Smooth muscle cell (in vitro differentiated cells): Measurements from ENCODE around the gene SLC22A13. TPM values are rescaled to one million over a fixed set of nuclear protein-coding genes. Genes with fewer than 3 reads are reported as not detected.
"Not testable (repeated sequence)": the region's sequence is repeated elsewhere in the genome, so short reads cannot be mapped to it uniquely, and the experiment has no call there.

ENCODE experiments used
- DNase-seq: peaks from one replicate; lab custom pipeline; 2025; ENCODE audit not compliant: unreplicated experiment; lab: John Stamatoyannopoulos, UW
- H2AFZ ChIP-seq: fragments of 200-600 bp; sonication (generic); 2 replicates; pipeline ENCODE4 v1.6.0; 2016; ENCODE audit warnings: antibody characterized with exemption, low read depth, mild to moderate bottlenecking
- H3F3A ChIP-seq: fragments of 200-600 bp; sonication (generic); 2 replicates; pipeline ENCODE4 v1.6.0; 2017; ENCODE audit warnings: antibody characterized with exemption, low read depth
- H3K27ac ChIP-seq: fragments of 200-600 bp; sonication (generic); 2 replicates; pipeline ENCODE4 v1.5.1; 2016; ENCODE audit warnings: low read depth, mild to moderate bottlenecking
- H3K27me3 ChIP-seq: fragments of 200-600 bp; sonication (generic); 2 replicates; pipeline ENCODE4 v1.6.1; 2016; ENCODE audit warnings: low read depth, mild to moderate bottlenecking
- H3K36me3 ChIP-seq: fragments of 200-600 bp; sonication (generic); 2 replicates; pipeline ENCODE4 v1.5.1; 2016; ENCODE audit warnings: low read depth
- H3K4me1 ChIP-seq: fragments of 200-600 bp; sonication (generic); 2 replicates; pipeline ENCODE4 v1.5.1; 2016; ENCODE audit warnings: low read depth
- H3K4me2 ChIP-seq: fragments of 200-600 bp; sonication (generic); 2 replicates; pipeline ENCODE4 v1.6.0; 2016; ENCODE audit warnings: mild to moderate bottlenecking
- H3K4me3 ChIP-seq: fragments of 200-600 bp; sonication (generic); 2 replicates; pipeline ENCODE4 v1.5.1; 2016; ENCODE audit warnings: mild to moderate bottlenecking
- H3K79me2 ChIP-seq: fragments of 200-600 bp; sonication (generic); 2 replicates; pipeline ENCODE4 v1.6.0; 2016; ENCODE audit warnings: low read depth, mild to moderate bottlenecking
- H3K9ac ChIP-seq: fragments of 200-600 bp; sonication (generic); 2 replicates; pipeline ENCODE4 v1.6.0; 2016; ENCODE audit warnings: low read depth
- H3K9me3 ChIP-seq: fragments of 200-600 bp; sonication (generic); replicated peaks from 2 replicates; pipeline ENCODE4 v1.5.1; 2016; ENCODE audit warnings: low read depth
- H4K20me1 ChIP-seq: fragments of 200-600 bp; sonication (generic); 2 replicates; pipeline ENCODE4 v1.6.0; 2016; ENCODE audit warnings: low read depth
- CTCF ChIP-seq: fragments of 200-600 bp; sonication (generic); IDR thresholded peaks from 2 replicates; pipeline ENCODE4 v1.5.1; 2017; ENCODE audit warnings: borderline replicate concordance, mild to moderate bottlenecking, antibody characterized with exemption; ENCODE audit not compliant: insufficient read depth, poor library complexity, severe bottlenecking
- WGBS: methylation state at CpG from one replicate; pipeline ENCODE4 v1.1.7; 2016; ENCODE audit warnings: low lambda C conversion rate; 5-methylcytosine and 5-hydroxymethylcytosine counted together
- polyA plus RNA-seq: library from polyadenylated mRNA; unstranded; fragments of >200 nt; fragmentation: Nextera tagmentation; extraction: Ambion mirVana; gene quantifications from 2 replicates; pipeline ENCODE4 v1.2.1, GENCODE V29; 2016
- total RNA-seq: library from RNA; depleted of rRNA; stranded (reverse); fragments of >200 nt; gene quantifications from 2 replicates; pipeline ENCODE4 v1.2.3, GENCODE V29; 2014

SLC22A13 gene
- total and polyA plus RNA-seq, 2 experiments from 2014 or later: 0.13 TPM; not detected in 1

- WGBS: 93% methylated on average over 1 of the region's 1 CpG
Measured at GRCh38 chr3:38229036-38229435, 36.6 kb upstream of the SLC22A13 start.

GRCh38 chr3:38232701-38233100 lies 32.9 kb upstream of the SLC22A13 start:
- H3K27ac ChIP-seq: no peak overlapping the region
- H3K4me3 ChIP-seq: no peak overlapping the region
- DNase-seq: no peak
- no peaks in the 10 kb centered on the region for H3F3A ChIP-seq
- H3K27me3 ChIP-seq: no peaks in the 10 kb centered on the region
- peaks cover 23% of the 10 kb centered on the region for H3K36me3 ChIP-seq
- H3K4me2 ChIP-seq: no peak overlapping the region
- TF ChIP-seq CTCF: no peak
- no peak overlapping the region for H3K9ac ChIP-seq
- no peak overlapping the region for H2AFZ ChIP-seq
- no peaks in the 10 kb centered on the region for H3K9me3 ChIP-seq
- WGBS: 100% methylated on average over 2 of the region's 2 CpGs
- no peaks in the 10 kb centered on the region for H3K4me1 ChIP-seq
- H3K79me2 ChIP-seq: no peaks in the 10 kb centered on the region
- H4K20me1 ChIP-seq: peaks cover 4% of the 10 kb centered on the region

More at GRCh38 chr3:38229036-38229435, 36.6 kb upstream of the SLC22A13 start:
- TF ChIP-seq CTCF: no peak
- Histone ChIP-seq H3K9me3 (no peaks in the 10 kb centered on the region), H3K4me2 (no peak overlapping the region), H3K27me3 (no peaks in the 10 kb centered on the region), H3F3A (no peaks in the 10 kb centered on the region), H2AFZ (no peak overlapping the region), H3K27ac (no peak overlapping the region), H3K79me2 (no peaks in the 10 kb centered on the region), H3K9ac (no peak overlapping the region), H3K4me1 (no peaks in the 10 kb centered on the region), H3K36me3 (peaks cover 10% of the 10 kb centered on the region), H3K4me3 (no peak overlapping the region), H4K20me1 (peaks cover 17% of the 10 kb centered on the region)
- no peak for DNase-seq

GRCh38 chr3:38235466-38235865 lies 30.1 kb upstream of the SLC22A13 start:
- H3K27ac ChIP-seq: peak overlapping the region; percentile 44
- no peaks in the 10 kb centered on the region for H3K4me1 ChIP-seq
- H3F3A ChIP-seq: no peaks in the 10 kb centered on the region
- DNase-seq: no peak
- H3K79me2 ChIP-seq: no peaks in the 10 kb centered on the region
- H3K9ac ChIP-seq: no peak overlapping the region
- TF ChIP-seq CTCF: no peak
- H3K27me3 ChIP-seq: no peaks in the 10 kb centered on the region
- no peak overlapping the region for H3K4me2 ChIP-seq
- H3K4me3 ChIP-seq: no peak overlapping the region
- no peaks in the 10 kb centered on the region for H4K20me1 ChIP-seq
- no peak overlapping the region for H2AFZ ChIP-seq
- no peaks in the 10 kb centered on the region for H3K9me3 ChIP-seq
- H3K36me3 ChIP-seq: peaks cover 33% of the 10 kb centered on the region

GRCh38 chr3:38238416-38239008 lies 27.1 kb upstream of the SLC22A13 start:
- 97% methylated on average over 2 of the region's 2 CpGs for WGBS
- no peaks in the 10 kb centered on the region for H3F3A ChIP-seq

GRCh38 chr3:38242812-38243211 lies 22.8 kb upstream of the SLC22A13 start:
- WGBS: 95% methylated on average over 4 of the region's 4 CpGs

More at GRCh38 chr3:38238416-38239008, 27.1 kb upstream of the SLC22A13 start:
- no peaks in the 10 kb centered on the region for H3K79me2 ChIP-seq
- no peak for DNase-seq
- no peaks in the 10 kb centered on the region for H3K27me3 ChIP-seq
- H4K20me1 ChIP-seq: peaks cover 4% of the 10 kb centered on the region
- no peak for TF ChIP-seq CTCF
- no peak overlapping the region for H3K9ac ChIP-seq
- no peak overlapping the region for H3K27ac ChIP-seq
- no peak overlapping the region for H3K4me3 ChIP-seq
- H3K36me3 ChIP-seq: peaks cover 37% of the 10 kb centered on the region
- no peaks in the 10 kb centered on the region for H3K9me3 ChIP-seq
- no peaks in the 10 kb centered on the region for H3K4me1 ChIP-seq
- no peak overlapping the region for H2AFZ ChIP-seq
- no peak overlapping the region for H3K4me2 ChIP-seq

More at GRCh38 chr3:38242812-38243211, 22.8 kb upstream of the SLC22A13 start:
- H3K4me2 ChIP-seq, H3F3A ChIP-seq, H3K79me2 ChIP-seq, DNase-seq, H4K20me1 ChIP-seq, H2AFZ ChIP-seq, H3K4me3 ChIP-seq, H3K27me3 ChIP-seq, H3K27ac ChIP-seq, H3K9me3 ChIP-seq, H3K9ac ChIP-seq, H3K4me1 ChIP-seq: not testable (repeated sequence)
- H3K36me3 ChIP-seq: peaks cover 15% of the 10 kb centered on the region
